Mesothelial cell of epicardium (in vitro differentiated cells): ENCODE data around the gene DIP2C. TPM values are rescaled to one million over a fixed set of nuclear protein-coding genes. Genes with fewer than 3 reads are reported as not detected.
"Not testable (repeated sequence)": the region's sequence is repeated elsewhere in the genome, so short reads cannot be mapped to it uniquely, and the experiment has no call there.

Experiments
- DNase-seq, 2 experiments: peaks; one replicate each; pipeline ENCODE4 v3.0.0; 2021; ENCODE audit warnings: low spot score in 2 of 2; ENCODE audit not compliant: unreplicated experiment in 2 of 2
- H3K27ac Mint-ChIP-seq: 2 replicates; pipeline ENCODE4 v1.8.0; 2021; ENCODE audit warnings: mixed read lengths
- H3K27me3 Mint-ChIP-seq: 2 replicates; pipeline ENCODE4 v1.8.0; 2021; ENCODE audit warnings: low read depth, mixed read lengths
- H3K36me3 Mint-ChIP-seq: 2 replicates; pipeline ENCODE4 v1.8.0; 2021; ENCODE audit warnings: mixed read lengths
- H3K4me1 Mint-ChIP-seq: 2 replicates; pipeline ENCODE4 v1.8.0; 2021; ENCODE audit warnings: mixed read lengths
- H3K4me3 Mint-ChIP-seq: 2 replicates; pipeline ENCODE4 v1.8.0; 2021; ENCODE audit warnings: mild to moderate bottlenecking, moderate library complexity, mixed read lengths
- H3K9me3 Mint-ChIP-seq: 2 replicates; pipeline ENCODE4 v1.8.0; 2021; ENCODE audit warnings: mixed read lengths
- total RNA-seq: library from RNA; stranded (reverse); gene quantifications from 3 replicates; pipeline ENCODE4 v1.2.1, GENCODE V29; 2021
- TF ChIP-seq, protein P1 (sequence below): fragments of 200-600 bp; sonication (generic); IDR thresholded peaks from one replicate; pipeline ENCODE4 v1.5.0; 2021; ENCODE audit warnings: antibody characterized with exemption; ENCODE audit not compliant: unreplicated experiment

Gene DIP2C
- total RNA-seq, 1 donor from 2014 or later = 30.3 TPM

- no peak overlapping the region for H3K4me3 Mint-ChIP-seq
- peak overlapping the region; percentile 48 for H3K27ac Mint-ChIP-seq
- H3K4me1 Mint-ChIP-seq = peaks cover 28% of the 10 kb centered on the region
- DNase-seq = no peak
- no peaks in the 10 kb centered on the region for H3K9me3 Mint-ChIP-seq
- no peaks in the 10 kb centered on the region for H3K27me3 Mint-ChIP-seq
- no peaks in the 10 kb centered on the region for H3K36me3 Mint-ChIP-seq
- TF ChIP-seq, protein P1, sequence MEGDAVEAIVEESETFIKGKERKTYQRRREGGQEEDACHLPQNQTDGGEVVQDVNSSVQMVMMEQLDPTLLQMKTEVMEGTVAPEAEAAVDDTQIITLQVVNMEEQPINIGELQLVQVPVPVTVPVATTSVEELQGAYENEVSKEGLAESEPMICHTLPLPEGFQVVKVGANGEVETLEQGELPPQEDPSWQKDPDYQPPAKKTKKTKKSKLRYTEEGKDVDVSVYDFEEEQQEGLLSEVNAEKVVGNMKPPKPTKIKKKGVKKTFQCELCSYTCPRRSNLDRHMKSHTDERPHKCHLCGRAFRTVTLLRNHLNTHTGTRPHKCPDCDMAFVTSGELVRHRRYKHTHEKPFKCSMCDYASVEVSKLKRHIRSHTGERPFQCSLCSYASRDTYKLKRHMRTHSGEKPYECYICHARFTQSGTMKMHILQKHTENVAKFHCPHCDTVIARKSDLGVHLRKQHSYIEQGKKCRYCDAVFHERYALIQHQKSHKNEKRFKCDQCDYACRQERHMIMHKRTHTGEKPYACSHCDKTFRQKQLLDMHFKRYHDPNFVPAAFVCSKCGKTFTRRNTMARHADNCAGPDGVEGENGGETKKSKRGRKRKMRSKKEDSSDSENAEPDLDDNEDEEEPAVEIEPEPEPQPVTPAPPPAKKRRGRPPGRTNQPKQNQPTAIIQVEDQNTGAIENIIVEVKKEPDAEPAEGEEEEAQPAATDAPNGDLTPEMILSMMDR = no peak
Measured at GRCh38 chr10:650886-651615, 38.4 kb downstream of the DIP2C start.

GRCh38 chr10:650441-650851, 39.0 kb downstream of the DIP2C start:
- Mint-ChIP-seq H3K36me3 (peaks cover 4% of the 10 kb centered on the region), H3K27me3 (no peaks in the 10 kb centered on the region), H3K4me1 (peaks cover 28% of the 10 kb centered on the region), H3K4me3 (no peak overlapping the region), H3K9me3 (no peaks in the 10 kb centered on the region), H3K27ac (peak overlapping the region; percentile 56)
- DNase-seq = no peak
- TF ChIP-seq, protein P1 = no peak

DNA sequence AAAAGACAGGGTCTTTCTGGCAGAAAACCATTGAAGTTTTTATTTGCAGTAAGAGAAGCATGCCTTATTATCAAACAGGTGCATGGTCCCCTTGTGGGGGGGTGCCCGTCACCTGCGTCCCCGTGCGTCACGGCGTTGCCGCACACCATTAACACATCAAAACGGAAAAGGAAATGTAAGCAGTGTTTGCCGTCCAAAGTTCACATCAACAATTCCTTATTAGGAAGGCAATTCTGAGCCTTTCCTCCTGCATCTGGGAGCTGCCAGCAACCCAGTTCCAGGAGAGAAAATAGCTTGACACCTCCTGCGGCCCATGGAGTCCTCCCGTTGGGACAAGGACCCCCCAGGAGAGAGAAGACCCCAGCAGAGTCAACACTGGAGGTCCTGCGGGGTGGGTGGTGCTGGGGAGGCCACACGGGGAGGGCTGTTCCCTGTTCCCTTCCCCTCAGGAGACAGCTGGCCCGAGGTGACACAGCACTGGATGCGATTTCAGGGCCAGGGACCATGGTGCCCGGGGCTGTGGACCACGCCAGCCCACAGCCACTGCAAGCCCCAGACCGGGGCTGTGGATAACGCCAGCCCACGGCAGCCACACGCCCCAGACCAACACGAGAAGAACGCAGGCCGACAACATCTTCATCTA, 39.5 kb downstream of the DIP2C start:
- peaks cover 28% of the 10 kb centered on the region for H3K4me1 Mint-ChIP-seq
- H3K4me3 Mint-ChIP-seq = no peak overlapping the region
- H3K27me3 Mint-ChIP-seq = no peaks in the 10 kb centered on the region
- no peak for DNase-seq
- H3K27ac Mint-ChIP-seq = peak overlapping the region; percentile 62
- peaks cover 2% of the 10 kb centered on the region for H3K9me3 Mint-ChIP-seq
- peaks cover 8% of the 10 kb centered on the region for H3K36me3 Mint-ChIP-seq
- TF ChIP-seq, protein P1 = no peak

GRCh38 chr10:649445-649797, 40.0 kb downstream of the DIP2C start:
- H3K4me3 Mint-ChIP-seq = no peak overlapping the region

DNA sequence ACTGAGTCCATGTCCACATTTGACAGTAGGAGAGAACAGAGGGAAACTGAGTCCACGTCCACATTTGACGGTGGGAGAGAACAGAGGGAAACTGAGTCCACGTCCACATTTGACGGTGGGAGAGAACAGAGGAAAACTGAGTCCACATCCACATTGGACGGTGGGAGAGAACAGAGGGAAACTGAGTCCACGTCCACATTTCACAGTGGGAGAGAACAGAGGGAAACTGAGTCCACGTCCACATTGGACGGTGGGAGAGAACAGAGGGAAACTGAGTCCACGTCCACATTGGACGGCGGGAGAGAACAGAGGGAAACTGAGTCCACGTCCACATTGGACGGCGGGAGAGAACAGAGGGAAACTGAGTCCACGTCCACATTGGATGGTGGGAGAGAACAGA, 42.4 kb downstream of the DIP2C start:
- not testable (repeated sequence) for H3K4me3 Mint-ChIP-seq, H3K9me3 Mint-ChIP-seq, H3K27me3 Mint-ChIP-seq, H3K27ac Mint-ChIP-seq, DNase-seq
- Mint-ChIP-seq H3K36me3 (peaks cover 19% of the 10 kb centered on the region), H3K4me1 (peaks cover 23% of the 10 kb centered on the region)

More at GRCh38 chr10:649445-649797, 40.0 kb downstream of the DIP2C start:
- TF ChIP-seq, protein P1 = no peak
- Mint-ChIP-seq H3K36me3 (peaks cover 13% of the 10 kb centered on the region), H3K27ac (no peak overlapping the region), H3K4me1 (peaks cover 28% of the 10 kb centered on the region), H3K9me3 (peaks cover 7% of the 10 kb centered on the region), H3K27me3 (no peaks in the 10 kb centered on the region)
- no peak for DNase-seq

DNA sequence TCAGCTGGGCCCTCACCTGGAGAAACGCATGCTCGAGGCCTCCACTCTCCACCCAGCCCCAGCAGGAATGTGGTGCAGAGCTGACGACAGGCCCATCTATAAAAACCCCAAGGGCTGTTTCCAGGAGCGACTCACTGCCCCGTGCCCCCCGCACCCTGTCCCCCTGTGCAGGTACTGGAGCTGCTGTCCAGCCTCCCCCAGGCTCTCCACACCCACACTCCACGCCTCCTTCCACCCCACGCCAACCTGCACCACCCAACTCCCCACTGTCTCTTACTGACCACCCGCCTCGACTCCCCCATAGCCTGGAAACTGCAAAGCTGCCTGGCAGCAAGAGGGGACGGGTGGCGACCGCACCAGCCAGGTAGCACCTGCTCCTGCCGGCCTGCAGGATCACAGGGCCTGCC, 43.3 kb downstream of the DIP2C start:
- Mint-ChIP-seq H3K4me1 (peaks cover 18% of the 10 kb centered on the region), H3K9me3 (peaks cover 9% of the 10 kb centered on the region), H3K27ac (peak overlapping the region; percentile 84), H3K27me3 (no peaks in the 10 kb centered on the region), H3K4me3 (no peak overlapping the region), H3K36me3 (peaks cover 19% of the 10 kb centered on the region)
- no peak for DNase-seq
- TF ChIP-seq, protein P1 = no peak
